Measurements from ENCODE around the gene FOXO3. TPM values are rescaled to one million over a fixed set of nuclear protein-coding genes. Genes with fewer than 3 reads are reported as not detected.

Gene FOXO3
- total RNA-seq, 1 donor = 63.6 TPM

DNA sequence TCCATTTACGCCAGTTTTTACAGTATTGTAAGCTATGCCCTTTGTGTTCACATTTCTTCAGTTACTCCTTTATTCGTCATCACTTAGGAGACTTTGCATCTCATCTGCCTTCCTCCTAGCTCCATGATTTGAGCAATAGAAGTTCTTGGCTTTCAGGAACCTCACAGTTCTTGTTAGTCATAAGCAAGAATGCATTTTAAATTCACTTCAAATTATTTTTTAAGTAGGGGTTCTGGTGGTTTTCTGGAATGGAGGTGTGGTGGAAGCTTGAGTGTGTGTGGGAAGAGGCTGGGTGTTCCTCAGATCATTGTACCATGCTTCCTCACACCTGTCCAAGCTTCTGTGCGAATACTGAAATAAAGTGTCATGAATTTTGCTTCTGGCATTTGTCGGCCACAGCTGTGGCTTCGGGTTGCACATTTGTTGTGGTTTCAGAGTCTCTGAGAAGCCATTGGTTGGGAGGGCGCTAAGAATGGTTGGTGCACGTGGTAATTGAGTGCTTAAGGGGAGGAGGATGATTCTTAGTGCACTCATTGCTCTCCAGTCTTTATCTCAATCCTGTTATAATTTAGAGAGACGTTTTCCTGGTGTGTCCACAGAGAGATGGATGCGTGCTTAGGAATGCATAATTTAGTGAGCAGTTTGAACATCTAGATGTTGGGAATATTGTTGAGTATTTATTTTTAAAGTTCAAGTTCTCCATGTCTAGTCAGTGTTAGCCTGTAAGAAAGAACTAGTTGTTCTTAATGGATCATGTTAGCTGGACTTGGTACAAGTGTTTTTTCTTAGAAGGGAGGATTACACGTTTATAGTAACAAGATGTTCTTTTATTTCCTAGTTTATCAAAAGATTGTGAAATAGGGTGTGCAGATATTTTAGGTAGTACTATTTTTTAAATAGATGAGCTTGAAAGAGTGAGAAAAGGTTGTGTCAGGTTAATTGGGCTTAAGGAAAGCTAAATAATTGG lies 31.9 kb downstream of the FOXO3 start:
- Histone ChIP-seq H3K9me3 (ENCODE audit: low read depth, low read length) (no peaks in the 10 kb centered on the region), H3K4me3 (ENCODE audit: low read length) (no peak overlapping the region), H3K27me3 (ENCODE audit: insufficient read depth, low read length) (no peaks in the 10 kb centered on the region), H3K4me1 (ENCODE audit: insufficient read depth, low read length) (peaks cover 73% of the 10 kb centered on the region)

DNA sequence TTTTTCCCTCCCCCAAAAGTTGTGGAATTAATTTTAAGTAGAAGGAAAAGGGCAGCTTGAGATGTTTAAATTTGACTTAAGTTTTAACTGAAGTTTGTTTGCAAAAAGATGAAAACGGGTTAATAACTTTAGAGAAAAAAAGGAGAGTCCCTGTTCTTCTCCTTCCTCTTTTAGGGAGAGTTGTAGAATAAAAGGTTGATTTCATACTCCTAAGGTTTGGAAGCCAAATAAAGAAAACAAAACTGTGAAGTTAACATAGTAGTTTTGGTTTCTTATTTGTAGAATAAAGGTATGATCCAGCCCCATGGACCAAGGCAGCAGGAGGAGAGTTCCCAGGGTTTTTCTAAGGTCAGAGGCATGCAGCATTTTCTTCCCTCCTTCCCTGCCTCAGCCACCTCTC lies 33.4 kb downstream of the FOXO3 start:
- H3K9me3 ChIP-seq (ENCODE audit: low read depth, low read length) = no peaks in the 10 kb centered on the region
- no peaks in the 10 kb centered on the region for H3K27me3 ChIP-seq (ENCODE audit: insufficient read depth, low read length)
- H3K4me3 ChIP-seq (ENCODE audit: low read length) = no peak overlapping the region
- H3K4me1 ChIP-seq (ENCODE audit: insufficient read depth, low read length) = peaks cover 71% of the 10 kb centered on the region

DNA sequence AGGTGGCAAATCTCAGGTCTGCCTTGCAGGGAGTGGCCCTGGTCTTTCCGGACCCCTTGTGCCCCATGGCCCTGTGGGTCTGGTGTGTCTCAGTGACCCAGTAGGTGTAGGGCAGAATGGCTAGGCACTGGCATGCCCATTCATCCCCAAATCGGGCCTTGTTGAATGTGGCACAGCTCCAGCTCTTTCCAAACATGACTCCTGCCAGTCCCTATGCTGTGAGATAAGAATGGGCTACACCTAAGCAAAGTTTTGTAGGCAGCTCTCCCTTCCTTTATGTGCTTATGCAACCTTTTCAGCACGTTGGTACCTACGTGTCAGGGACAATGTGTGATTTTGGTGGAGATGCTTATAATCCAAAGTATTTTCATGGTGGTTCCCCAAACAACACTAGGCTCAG lies 33.9 kb downstream of the FOXO3 start:
- Histone ChIP-seq H3K27me3 (ENCODE audit: insufficient read depth, low read length) (no peaks in the 10 kb centered on the region), H3K4me3 (ENCODE audit: low read length) (no peak overlapping the region), H3K4me1 (ENCODE audit: insufficient read depth, low read length) (peaks cover 66% of the 10 kb centered on the region), H3K9me3 (ENCODE audit: low read depth, low read length) (no peaks in the 10 kb centered on the region)

DNA sequence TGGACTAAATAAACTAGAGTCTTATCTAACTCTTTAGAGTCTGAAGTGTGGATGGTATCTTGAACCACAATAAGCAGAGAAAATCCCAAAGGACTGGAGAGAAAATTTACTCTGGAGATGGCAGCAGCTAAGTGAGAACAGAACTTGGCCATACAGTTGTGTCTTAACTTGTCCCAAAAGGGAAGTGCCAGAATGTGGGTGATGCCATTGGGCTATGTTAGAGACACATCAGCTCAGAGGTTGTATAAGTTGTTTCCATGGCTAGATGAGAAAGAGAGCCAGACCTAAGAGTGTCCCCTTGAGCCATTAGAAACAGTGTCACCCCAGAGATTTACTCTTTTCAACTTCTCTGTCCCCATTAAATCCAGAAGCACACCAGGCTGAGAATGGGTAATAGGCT lies 36.2 kb downstream of the FOXO3 start:
- peaks cover 55% of the 10 kb centered on the region for H3K4me1 ChIP-seq (ENCODE audit: insufficient read depth, low read length)
- H3K9me3 ChIP-seq (ENCODE audit: low read depth, low read length) = no peaks in the 10 kb centered on the region
- H3K4me3 ChIP-seq (ENCODE audit: low read length) = no peak overlapping the region
- H3K27me3 ChIP-seq (ENCODE audit: insufficient read depth, low read length) = no peaks in the 10 kb centered on the region

DNA sequence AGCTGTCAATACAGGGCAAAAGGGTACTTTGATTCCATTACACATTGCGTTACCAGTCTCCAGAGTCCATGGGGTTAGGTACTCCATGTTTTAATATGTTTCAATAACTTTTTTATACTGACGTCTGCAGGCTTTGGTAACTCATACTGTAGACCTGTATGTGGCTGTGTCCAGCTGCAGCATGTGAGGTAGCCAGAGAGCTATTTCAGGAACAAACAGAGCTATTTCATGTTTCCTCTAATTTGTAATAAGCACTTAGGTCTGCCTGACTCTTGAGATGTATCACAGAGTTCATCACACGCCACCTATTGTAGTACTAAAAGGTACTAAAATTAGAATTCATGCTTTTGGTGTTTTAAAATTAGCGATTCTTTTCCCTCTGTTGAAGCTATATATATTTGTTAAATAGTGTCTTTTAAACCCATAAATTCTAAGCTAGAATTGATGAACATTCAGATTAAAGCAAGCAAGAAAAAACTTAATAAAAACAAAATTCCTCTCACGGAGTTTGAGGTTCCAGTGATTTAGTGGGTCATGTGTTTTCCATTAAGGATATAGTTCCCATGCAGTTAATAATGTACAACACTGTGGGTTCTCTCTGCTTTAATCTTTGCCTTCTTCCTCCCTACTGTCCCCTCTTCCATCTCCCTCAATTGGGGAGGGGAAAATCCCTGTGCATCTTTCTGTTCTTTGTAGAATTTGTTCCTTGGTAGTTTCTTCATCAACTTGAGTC lies 37.0 kb downstream of the FOXO3 start:
- Histone ChIP-seq H3K27me3 (ENCODE audit: insufficient read depth, low read length) (no peaks in the 10 kb centered on the region), H3K4me3 (ENCODE audit: low read length) (no peak overlapping the region), H3K9me3 (ENCODE audit: low read depth, low read length) (no peaks in the 10 kb centered on the region), H3K4me1 (ENCODE audit: insufficient read depth, low read length) (peaks cover 47% of the 10 kb centered on the region)

DNA sequence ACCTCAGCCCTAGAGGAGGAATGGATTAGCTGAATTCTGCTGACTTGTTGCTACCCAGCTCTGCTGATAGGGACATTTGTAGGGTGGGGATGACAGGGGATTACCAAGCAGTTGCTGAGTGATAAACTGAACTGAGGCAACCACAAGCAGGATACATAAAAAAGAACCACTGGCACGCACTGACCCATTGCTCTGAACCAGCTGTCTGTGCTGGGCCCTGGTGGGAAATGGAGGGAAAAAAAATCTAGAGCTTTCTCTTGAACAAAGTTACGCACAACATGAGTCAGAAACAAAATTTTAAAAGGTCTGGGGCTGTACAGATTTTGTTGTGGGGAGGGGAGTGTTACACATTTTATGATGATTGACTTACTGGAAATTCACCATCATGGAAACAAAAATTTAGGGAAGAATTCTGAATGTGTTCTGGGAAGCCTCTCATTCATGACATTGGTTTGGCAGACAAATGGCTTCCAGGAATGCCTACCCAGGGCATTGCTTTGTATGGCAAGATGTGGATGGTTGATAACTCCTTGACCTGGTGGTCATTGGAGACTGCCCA lies 37.7 kb downstream of the FOXO3 start:
- Histone ChIP-seq H3K27me3 (ENCODE audit: insufficient read depth, low read length) (no peaks in the 10 kb centered on the region), H3K4me3 (ENCODE audit: low read length) (no peak overlapping the region), H3K9me3 (ENCODE audit: low read depth, low read length) (no peaks in the 10 kb centered on the region), H3K4me1 (ENCODE audit: insufficient read depth, low read length) (peaks cover 41% of the 10 kb centered on the region)

DNA sequence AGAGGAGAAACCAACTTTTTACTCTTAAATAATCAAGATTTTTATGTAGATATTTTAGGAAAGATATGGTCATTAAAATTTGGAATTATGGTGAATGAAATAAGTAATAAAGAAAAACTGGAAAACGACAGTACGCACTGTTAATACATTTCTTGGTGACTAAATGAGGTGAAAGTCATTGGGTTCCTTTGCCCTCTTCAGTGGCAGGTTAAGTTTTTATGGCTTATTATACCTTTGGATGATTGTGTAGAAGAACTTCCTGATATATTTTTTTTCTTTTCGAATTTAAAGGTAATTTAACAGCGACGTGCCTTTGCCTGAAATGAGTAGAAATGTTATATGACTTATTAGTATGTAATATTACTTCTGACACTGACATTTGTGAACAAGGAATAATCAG lies 43.4 kb downstream of the FOXO3 start:
- peaks cover 3% of the 10 kb centered on the region for H3K4me1 ChIP-seq (ENCODE audit: insufficient read depth, low read length)
- no peaks in the 10 kb centered on the region for H3K27me3 ChIP-seq (ENCODE audit: insufficient read depth, low read length)
- no peak overlapping the region for H3K4me3 ChIP-seq (ENCODE audit: low read length)
- H3K9me3 ChIP-seq (ENCODE audit: low read depth, low read length) = no peaks in the 10 kb centered on the region

DNA sequence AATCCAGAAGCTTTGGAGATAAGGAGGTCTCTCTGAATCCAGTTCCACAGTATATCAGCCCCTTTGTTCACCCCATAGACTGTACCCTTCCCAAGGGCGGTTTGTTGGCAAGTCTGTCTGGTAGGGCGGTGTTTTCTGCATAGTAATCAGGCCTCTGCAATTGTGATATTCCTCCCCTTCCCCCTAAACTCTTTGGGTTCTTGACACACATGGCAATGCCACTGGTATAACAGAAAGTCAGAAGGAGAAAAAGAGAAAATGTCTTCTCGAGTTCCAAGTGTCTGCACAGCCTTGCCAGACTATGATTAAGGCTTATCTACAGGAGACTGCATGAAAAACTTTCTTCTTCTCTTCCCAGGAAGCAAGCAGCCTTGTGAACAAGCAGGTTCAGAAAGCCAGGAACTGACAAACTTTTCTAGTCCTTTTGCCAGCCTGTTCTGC lies 45.6 kb downstream of the FOXO3 start:
- H3K4me1 ChIP-seq (ENCODE audit: insufficient read depth, low read length) = no peaks in the 10 kb centered on the region
- H3K9me3 ChIP-seq (ENCODE audit: low read depth, low read length) = no peaks in the 10 kb centered on the region
- H3K4me3 ChIP-seq (ENCODE audit: low read length) = no peak overlapping the region
- no peaks in the 10 kb centered on the region for H3K27me3 ChIP-seq (ENCODE audit: insufficient read depth, low read length)

DNA sequence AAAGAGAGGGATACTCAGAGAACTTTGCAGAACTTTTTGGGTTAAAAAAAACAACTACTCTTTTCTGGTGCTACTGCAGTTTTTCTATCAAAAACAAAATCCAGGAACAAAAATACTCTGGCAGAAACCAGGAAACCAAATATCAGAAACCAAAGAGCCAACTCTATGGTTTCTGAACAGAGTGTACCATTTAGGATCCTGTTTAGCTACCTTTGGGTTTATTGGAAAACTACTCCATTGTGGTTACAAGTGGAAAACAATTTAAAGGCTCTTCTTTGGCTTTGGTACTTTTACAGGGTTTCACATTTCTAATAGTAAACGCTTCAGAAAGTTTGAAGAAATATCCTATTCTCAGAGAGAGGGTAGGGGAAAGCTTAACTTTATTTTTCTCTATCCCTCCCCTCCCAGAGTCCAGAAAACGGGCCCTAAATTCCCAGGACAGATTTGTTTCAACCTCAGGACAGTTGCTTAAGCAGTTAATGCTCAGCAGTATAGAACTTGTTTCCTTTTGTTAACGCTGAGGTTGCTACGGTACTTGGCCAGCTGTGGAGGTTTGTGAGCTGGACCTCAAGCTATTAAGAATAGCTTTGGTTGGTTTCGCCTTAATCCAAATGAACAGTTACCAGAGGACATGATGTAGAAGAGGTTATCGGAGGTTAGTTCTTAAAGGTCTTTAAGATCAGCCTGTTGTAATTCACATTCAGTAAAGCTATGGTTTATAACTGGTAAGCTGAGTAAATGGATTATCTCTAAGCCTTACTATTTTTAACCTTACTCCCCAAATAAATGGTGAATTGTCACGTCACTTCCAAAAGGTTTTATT lies 47.9 kb downstream of the FOXO3 start:
- H3K4me3 ChIP-seq (ENCODE audit: low read length) = no peak overlapping the region
- H3K9me3 ChIP-seq (ENCODE audit: low read depth, low read length) = peaks cover 10% of the 10 kb centered on the region
- H3K27me3 ChIP-seq (ENCODE audit: insufficient read depth, low read length) = no peaks in the 10 kb centered on the region
- no peaks in the 10 kb centered on the region for H3K4me1 ChIP-seq (ENCODE audit: insufficient read depth, low read length)

DNA sequence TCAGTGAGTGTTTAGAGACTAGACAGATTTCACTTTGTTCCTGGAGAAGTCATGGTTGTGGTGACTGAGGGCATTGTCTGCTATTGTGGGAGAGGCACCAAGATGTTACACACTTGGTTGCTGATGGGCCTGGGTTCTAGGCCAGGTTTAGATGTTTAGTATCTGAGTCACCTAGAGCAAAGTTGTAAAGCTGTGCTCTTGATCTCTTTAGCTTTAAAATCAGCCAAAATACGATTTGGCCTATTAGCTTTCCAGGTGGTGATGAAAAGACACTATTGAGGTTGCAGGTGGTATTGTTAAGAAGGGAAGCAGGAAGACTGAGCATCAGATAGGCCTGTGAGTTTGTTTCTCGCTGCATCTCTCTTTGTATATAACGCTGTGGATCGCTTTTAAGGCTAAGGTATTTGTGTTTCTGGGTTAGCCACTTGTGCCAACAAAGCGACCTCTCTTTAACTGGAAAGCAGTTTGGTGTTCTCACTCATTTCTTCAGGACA lies 48.6 kb downstream of the FOXO3 start:
- H3K4me3 ChIP-seq (ENCODE audit: low read length) = no peak overlapping the region
- H3K27me3 ChIP-seq (ENCODE audit: insufficient read depth, low read length) = no peaks in the 10 kb centered on the region
- peaks cover 10% of the 10 kb centered on the region for H3K9me3 ChIP-seq (ENCODE audit: low read depth, low read length)
- no peaks in the 10 kb centered on the region for H3K4me1 ChIP-seq (ENCODE audit: insufficient read depth, low read length)

DNA sequence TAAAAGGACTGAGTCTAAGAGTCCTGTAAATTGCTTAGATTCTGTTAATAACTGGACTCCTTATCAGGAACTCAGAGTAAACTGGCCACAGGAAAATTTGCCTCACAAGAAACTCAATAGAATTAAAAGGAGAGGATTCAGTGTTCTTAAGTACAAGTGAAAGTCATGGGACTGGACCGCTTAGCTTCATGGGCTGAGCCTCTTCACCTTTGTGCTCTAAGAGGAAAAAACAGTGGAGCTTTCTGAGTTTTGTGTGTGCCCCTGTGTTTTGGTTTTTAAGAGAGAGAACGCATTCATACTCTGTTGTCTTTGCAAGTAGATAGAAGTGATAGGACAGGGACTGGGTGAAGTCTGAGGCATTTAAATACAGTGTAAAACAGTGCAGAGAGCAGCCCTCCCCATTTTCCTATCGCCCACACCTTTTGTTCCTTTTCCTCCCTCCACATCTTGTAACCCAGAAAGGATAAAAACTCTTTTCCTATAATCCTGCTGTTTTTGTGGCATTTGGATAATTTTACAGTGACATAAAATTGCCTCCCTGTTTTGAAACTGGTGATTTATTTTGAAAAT lies 49.6 kb downstream of the FOXO3 start:
- no peaks in the 10 kb centered on the region for H3K4me1 ChIP-seq (ENCODE audit: insufficient read depth, low read length)
- H3K9me3 ChIP-seq (ENCODE audit: low read depth, low read length) = peaks cover 10% of the 10 kb centered on the region
- no peak overlapping the region for H3K4me3 ChIP-seq (ENCODE audit: low read length)
- H3K27me3 ChIP-seq (ENCODE audit: insufficient read depth, low read length) = no peaks in the 10 kb centered on the region

DNA sequence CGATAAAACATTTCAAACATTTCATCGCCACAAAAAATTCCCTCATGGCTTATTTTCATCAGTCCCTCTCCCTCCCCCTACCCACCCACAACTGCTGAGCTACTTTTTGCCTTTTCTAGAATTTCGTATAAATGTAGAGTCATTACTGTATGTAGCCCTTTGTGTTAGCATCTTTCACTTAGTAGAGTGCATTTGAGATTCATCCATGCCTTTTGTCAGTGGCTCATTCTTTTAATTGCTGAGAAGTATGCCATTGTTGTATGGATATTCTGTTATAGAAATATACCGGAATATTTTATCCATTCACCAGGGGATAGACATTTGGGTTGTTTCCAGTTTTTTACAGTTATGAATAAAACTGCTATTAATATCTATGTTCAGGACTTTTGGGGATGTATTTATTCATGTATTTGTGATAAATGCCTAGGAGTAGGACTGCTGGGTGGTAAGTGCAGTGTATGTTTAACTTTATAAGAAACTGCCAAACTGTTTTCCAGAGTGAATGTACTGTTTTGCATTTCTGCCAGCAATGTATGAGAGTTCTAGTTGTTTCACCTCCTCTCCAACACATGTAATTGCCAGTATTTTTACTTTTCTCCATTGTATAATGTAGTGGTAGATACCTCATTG lies 50.4 kb downstream of the FOXO3 start:
- Histone ChIP-seq H3K4me1 (ENCODE audit: insufficient read depth, low read length) (peaks cover 4% of the 10 kb centered on the region), H3K4me3 (ENCODE audit: low read length) (no peak overlapping the region), H3K27me3 (ENCODE audit: insufficient read depth, low read length) (no peaks in the 10 kb centered on the region), H3K9me3 (ENCODE audit: low read depth, low read length) (peaks cover 10% of the 10 kb centered on the region)

DNA sequence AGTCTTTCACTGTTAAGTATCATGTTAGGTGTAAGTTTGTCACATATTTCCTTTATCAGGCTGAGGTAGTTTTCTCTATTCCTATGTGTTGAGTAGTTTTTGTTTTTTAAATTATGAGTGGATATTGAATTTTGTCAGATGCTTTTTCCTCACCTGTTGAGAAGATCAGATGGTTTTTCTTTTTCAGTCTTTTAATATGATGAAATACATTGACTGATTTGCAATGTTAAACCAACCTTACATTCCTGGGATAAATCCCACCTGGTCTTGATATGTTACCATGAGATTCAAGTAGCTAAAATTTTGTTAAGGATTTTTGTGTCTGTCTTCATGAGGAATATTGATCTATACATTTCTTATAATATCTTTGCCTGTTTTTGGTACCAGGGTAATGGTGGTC lies 52.1 kb downstream of the FOXO3 start:
- no peak overlapping the region for H3K4me3 ChIP-seq (ENCODE audit: low read length)
- peaks cover 10% of the 10 kb centered on the region for H3K9me3 ChIP-seq (ENCODE audit: low read depth, low read length)
- H3K4me1 ChIP-seq (ENCODE audit: insufficient read depth, low read length) = peaks cover 18% of the 10 kb centered on the region
- no peaks in the 10 kb centered on the region for H3K27me3 ChIP-seq (ENCODE audit: insufficient read depth, low read length)

DNA sequence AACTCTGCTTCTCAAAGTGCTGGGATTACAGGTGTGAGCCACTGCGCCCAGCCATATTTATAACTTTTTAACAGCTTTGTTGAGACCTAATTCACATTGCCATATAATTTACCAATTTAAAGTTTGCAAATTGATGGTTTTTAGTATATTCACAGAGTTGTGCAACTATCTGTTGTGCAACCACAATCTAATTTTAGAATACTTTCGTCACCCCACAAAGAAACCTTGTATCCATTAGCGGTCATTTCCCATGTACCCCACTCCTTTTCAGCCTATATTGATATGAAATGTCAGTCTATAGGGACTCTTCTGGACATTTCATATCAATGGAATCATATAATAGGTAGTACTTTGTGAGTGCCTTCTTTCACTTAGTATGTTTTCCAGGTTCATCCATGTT lies 55.8 kb downstream of the FOXO3 start:
- Histone ChIP-seq H3K9me3 (ENCODE audit: low read depth, low read length) (peaks cover 10% of the 10 kb centered on the region), H3K4me1 (ENCODE audit: insufficient read depth, low read length) (peaks cover 36% of the 10 kb centered on the region), H3K27me3 (ENCODE audit: insufficient read depth, low read length) (no peaks in the 10 kb centered on the region), H3K4me3 (ENCODE audit: low read length) (no peak overlapping the region)
